D721Med (cell line): ENCODE results near the gene TPCN1.
A peak's percentile ranks its signal among the peaks of the same experiment; 100 is the strongest.

Source experiments
- DNase-seq: peaks from one replicate; pipeline ENCODE4 v3.0.0; 2011; ENCODE audit warnings: low spot score; ENCODE audit not compliant: insufficient read length
- FAIRE-seq: peaks from 2 replicates; lab custom pipeline; 2011; peaks lifted over from hg19 to GRCh38; lab: Jason Lieb, UNC
- TF ChIP-seq, protein P1 (sequence below): IDR thresholded peaks from 2 replicates; pipeline ENCODE4 v1.5.1; 2012; ENCODE audit warnings: mild to moderate bottlenecking, control low read depth; ENCODE audit not compliant: insufficient read depth; ENCODE audit errors: missing control alignments

TPCN1 gene

DNA sequence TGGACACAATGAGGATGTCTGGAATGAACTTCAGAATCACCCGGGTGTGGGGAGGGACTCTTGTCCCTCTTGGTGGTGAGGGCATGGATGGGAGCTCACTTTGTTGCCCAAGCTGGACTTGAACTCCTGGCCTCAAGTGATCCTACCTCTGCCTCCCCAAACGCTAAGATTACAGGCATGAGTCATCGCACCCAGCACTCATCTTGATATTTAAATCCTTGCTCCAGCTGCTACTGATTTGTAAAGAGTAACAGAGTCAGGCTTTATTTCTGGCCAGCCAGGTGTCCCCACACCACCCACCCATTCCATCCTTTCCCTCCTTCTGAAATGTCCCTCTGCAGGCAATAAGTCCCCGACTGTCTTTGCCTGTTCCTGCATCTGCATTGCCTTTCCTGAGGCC is 40.9 kb upstream of the TPCN1 start:
- DNase-seq, result no peak
- TF ChIP-seq, protein P1, sequence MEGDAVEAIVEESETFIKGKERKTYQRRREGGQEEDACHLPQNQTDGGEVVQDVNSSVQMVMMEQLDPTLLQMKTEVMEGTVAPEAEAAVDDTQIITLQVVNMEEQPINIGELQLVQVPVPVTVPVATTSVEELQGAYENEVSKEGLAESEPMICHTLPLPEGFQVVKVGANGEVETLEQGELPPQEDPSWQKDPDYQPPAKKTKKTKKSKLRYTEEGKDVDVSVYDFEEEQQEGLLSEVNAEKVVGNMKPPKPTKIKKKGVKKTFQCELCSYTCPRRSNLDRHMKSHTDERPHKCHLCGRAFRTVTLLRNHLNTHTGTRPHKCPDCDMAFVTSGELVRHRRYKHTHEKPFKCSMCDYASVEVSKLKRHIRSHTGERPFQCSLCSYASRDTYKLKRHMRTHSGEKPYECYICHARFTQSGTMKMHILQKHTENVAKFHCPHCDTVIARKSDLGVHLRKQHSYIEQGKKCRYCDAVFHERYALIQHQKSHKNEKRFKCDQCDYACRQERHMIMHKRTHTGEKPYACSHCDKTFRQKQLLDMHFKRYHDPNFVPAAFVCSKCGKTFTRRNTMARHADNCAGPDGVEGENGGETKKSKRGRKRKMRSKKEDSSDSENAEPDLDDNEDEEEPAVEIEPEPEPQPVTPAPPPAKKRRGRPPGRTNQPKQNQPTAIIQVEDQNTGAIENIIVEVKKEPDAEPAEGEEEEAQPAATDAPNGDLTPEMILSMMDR, result no peak
- no peak for FAIRE-seq

DNA sequence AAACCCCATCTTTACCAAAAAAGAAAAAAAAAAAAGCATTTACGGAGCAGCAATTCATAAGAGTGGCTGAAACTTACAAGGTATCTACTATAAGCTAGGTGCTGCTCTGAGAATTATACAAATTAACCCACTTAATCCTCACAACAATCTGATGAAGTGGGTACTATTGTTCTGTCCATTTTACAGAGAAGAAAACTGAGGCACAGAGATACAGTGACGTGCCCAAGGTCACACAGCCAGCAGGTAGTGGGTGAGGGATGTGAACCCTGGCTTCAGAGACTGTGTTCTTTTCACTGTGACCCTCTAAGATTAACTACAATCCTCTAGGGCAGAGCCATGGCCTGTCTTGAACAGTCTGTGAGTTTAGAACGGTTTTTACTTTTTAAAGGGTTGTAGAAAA is 39.3 kb upstream of the TPCN1 start:
- TF ChIP-seq, protein P1, result no peak
- FAIRE-seq, result no peak
- no peak for DNase-seq

DNA sequence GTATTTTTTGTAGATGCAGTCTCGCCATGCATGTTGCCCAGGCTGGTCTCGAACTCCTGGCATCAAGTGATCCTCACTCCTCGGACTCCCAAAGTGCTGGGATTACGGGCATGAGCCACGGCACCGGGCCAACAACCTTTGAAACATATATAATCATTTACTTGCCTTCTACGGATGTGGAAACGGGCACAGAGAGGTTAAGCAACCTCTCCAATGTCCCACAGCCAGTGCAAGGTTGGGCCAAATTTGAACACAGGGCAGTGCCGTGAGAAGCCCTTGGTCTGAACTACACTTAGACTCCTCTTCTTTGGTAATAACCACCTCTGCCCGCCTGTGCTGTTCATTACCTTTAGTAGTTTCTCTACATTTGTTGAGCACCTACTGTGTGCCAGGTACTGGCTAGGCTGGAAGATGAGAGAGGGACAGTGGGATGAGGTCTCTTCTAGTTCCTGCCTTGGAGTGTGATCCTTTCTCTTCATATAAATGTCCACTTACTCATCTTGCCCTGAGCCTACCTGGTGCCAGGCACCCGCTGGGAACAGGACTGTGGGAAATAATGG is 38.2 kb upstream of the TPCN1 start:
- TF ChIP-seq, protein P1, result no peak
- DNase-seq (no peak), FAIRE-seq (no peak)

DNA sequence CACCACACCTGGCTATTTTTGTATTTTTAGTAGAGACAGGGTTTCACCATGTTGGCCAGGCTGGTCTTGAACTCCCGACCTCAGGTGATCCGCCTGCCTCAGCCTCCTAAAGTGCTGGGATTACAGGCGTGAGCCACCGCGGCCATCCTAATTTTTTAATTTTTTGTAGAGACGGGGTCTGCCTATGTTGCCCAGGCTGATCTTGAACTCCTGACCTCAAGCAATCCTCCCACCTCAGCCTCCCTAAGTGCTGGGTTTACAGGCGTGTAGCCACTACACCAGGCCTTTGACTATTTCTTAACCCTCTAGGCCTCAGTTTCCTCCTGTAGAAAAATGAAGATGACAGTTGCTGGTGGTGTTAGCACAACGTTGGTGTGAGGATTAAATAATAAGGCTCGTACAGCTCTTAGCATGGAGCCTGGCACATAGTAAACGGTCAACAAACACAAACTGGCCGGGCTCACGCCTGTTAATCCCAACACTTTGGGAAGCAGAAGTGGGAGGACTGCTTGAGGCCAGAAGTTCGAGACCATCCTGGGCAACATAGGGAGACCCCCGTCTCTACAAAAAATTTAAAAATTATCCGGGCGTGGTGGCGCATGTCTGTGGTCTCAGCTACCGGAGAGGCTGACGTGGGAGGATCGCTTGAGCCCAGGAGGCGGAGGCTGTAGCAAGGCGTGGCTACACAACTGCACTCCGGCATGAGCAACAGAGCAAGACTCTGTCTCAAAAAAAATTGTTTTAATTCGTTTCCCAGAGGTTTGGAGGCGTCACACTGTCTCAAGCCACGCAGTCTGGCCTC is 37.0 kb upstream of the TPCN1 start:
- FAIRE-seq (no peak), DNase-seq (no peak)
- TF ChIP-seq, protein P1, result no peak

DNA sequence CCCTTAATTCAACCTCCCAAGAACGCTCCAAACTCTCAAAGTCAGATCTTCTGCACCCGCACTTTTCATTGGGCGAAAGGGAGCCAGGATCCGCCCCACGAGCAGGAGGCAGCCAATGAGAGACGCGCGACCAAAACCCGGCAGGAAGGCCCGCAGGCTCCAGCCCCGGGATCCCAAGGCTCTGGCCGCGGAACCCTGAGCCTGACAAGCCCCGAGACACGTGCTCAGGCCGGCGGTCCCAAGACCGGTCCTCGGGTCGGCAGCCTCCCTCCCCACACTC is 36.4 kb upstream of the TPCN1 start:
- no peak for FAIRE-seq
- peak; percentile 66 for DNase-seq
- TF ChIP-seq, protein P1, result no peak

DNA sequence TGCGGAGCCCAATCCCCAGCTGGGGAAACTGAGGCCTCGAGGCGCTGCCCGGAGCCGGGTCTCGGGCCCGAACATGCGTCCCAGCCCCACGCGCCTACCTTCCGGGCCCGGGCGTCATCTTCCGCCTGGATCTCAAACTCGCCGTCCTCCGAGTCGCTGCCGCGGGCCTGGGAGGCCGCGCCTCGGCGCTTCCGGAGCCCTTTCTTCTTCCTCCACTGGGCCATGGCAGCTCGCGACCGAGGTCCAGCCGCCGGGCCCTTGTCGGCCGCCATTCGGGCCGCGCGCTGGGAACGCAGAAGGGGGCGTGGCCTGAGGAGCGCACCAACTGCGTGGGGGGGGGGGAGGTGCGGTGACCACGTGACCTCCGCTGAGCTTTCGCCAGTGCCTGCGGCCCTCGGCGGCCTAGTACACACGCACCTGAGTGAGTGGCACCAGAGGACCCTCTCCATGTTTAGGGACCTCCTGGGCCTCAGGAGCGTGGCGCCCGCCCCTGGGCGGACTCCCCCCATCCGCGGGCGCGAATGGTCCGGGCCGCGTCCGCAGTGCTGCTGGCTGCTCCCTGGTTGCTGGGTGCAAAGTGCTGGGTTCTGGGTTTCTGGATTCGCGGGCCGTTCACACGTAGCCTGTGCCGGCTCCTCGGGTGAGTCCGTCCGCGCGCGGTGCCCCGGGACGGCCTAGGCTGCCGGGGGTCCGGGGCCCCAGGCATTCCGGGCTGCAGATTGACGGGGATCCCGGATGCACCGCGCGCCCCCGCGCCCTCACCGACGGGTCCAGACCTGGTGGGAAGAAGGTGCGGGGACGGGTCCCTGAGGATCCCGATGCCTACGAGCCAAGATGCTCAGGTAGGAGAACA is 35.9 kb upstream of the TPCN1 start, which contains the start of the genes DDX54 and RITA1:
Gene DDX54, minus strand, starts transcription at position 299 of the 853 bp plus-strand sequence. Its CDS starts 27 bp downstream, at position 272.
Gene RITA1, plus strand, starts transcription at position 542 of the 853 bp plus-strand sequence. CDS start 1,026 bp downstream, outside the sequence.
- FAIRE-seq, result no peak

More for the DNA sequence above, 35.9 kb upstream of the TPCN1 start, which contains the start of the genes DDX54 and RITA1:
- TF ChIP-seq, protein P1, result no peak
- no peak for DNase-seq
